ENCODE measurements around the gene GLT6D1. TPM values are rescaled to one million over a fixed set of nuclear protein-coding genes. Genes with fewer than 3 reads are reported as not detected.

GLT6D1 gene
- total RNA-seq, 1 experiment from 2014 or later: not detected

GRCh38 chr9:135591506-135592330, 47.6 kb downstream of the GLT6D1 start:
- CTCF ChIA-PET: no interaction called here
- no peaks in the 10 kb centered on the region for H3K36me3 Mint-ChIP-seq (ENCODE audit: insufficient read depth, unreplicated experiment)
- intact Hi-C loops (cut with micrococcal nuclease; ENCODE audit: unreplicated experiment): no loop called here

GRCh38 chr9:135590486-135591079, 48.8 kb downstream of the GLT6D1 start:
- no peaks in the 10 kb centered on the region for H3K36me3 Mint-ChIP-seq (ENCODE audit: insufficient read depth, unreplicated experiment)
- no peak for TF ChIP-seq CTCF (IDR thresholded peaks at IDR 0.05; ENCODE audit: unreplicated experiment)
- no peak overlapping the region for H3K4me3 Mint-ChIP-seq (ENCODE audit: low read depth, unreplicated experiment)
- no TSS peak for BruUV-seq (replicated peaks)
- intact Hi-C loops (cut with micrococcal nuclease; ENCODE audit: unreplicated experiment): no loop called here
- H3K27ac Mint-ChIP-seq (ENCODE audit: unreplicated experiment): no peak overlapping the region
- no peak for DNase-seq
- no peaks in the 10 kb centered on the region for H3K9me3 Mint-ChIP-seq (ENCODE audit: low read depth, unreplicated experiment)
- H3K4me1 Mint-ChIP-seq (ENCODE audit: low read depth, unreplicated experiment): no peaks in the 10 kb centered on the region
- H3K27me3 Mint-ChIP-seq (ENCODE audit: unreplicated experiment): peaks cover 31% of the 10 kb centered on the region
- CTCF ChIA-PET: interaction anchor here (0.7 kb wide), 1 partner anchor 40 kb away, joined by 3 read pairs; no protein-coding TSS in a partner anchor

More at GRCh38 chr9:135591506-135592330, 47.6 kb downstream of the GLT6D1 start:
- H3K4me1 Mint-ChIP-seq (ENCODE audit: low read depth, unreplicated experiment): no peaks in the 10 kb centered on the region
- no peak overlapping the region for H3K4me3 Mint-ChIP-seq (ENCODE audit: low read depth, unreplicated experiment)
- no peak for DNase-seq
- H3K27me3 Mint-ChIP-seq (ENCODE audit: unreplicated experiment): peaks cover 39% of the 10 kb centered on the region
- no TSS peak for BruUV-seq (replicated peaks)
- no peak overlapping the region for H3K27ac Mint-ChIP-seq (ENCODE audit: unreplicated experiment)
- H3K9me3 Mint-ChIP-seq (ENCODE audit: low read depth, unreplicated experiment): no peaks in the 10 kb centered on the region
- no peak for TF ChIP-seq CTCF (IDR thresholded peaks at IDR 0.05; ENCODE audit: unreplicated experiment)

- Mint-ChIP-seq H3K36me3 (ENCODE audit: insufficient read depth, unreplicated experiment) (no peaks in the 10 kb centered on the region), H3K4me1 (ENCODE audit: low read depth, unreplicated experiment) (no peaks in the 10 kb centered on the region), H3K27me3 (ENCODE audit: unreplicated experiment) (peaks cover 38% of the 10 kb centered on the region), H3K27ac (ENCODE audit: unreplicated experiment) (no peak overlapping the region), H3K4me3 (ENCODE audit: low read depth, unreplicated experiment) (no peak overlapping the region), H3K9me3 (ENCODE audit: low read depth, unreplicated experiment) (no peaks in the 10 kb centered on the region)
- intact Hi-C loops (cut with micrococcal nuclease; ENCODE audit: unreplicated experiment): no loop called here
- CTCF ChIA-PET: no interaction called here
- BruUV-seq (replicated peaks): no TSS peak
- TF ChIP-seq CTCF (IDR thresholded peaks at IDR 0.05; ENCODE audit: unreplicated experiment): no peak
- DNase-seq: no peak
These were observed 49.5 kb downstream of the GLT6D1 start for GRCh38 chr9:135589596-135590485.

- peaks cover 46% of the 10 kb centered on the region for H3K27me3 Mint-ChIP-seq (ENCODE audit: unreplicated experiment)
- intact Hi-C loops (cut with micrococcal nuclease; ENCODE audit: unreplicated experiment): no loop called here
- H3K36me3 Mint-ChIP-seq (ENCODE audit: insufficient read depth, unreplicated experiment): no peaks in the 10 kb centered on the region
- CTCF ChIA-PET: no interaction called here
- no peaks in the 10 kb centered on the region for H3K4me1 Mint-ChIP-seq (ENCODE audit: low read depth, unreplicated experiment)
- no peak for DNase-seq
- BruUV-seq (replicated peaks): no TSS peak
- no peak overlapping the region for H3K27ac Mint-ChIP-seq (ENCODE audit: unreplicated experiment)
- no peak for TF ChIP-seq CTCF (IDR thresholded peaks at IDR 0.05; ENCODE audit: unreplicated experiment)
- no peaks in the 10 kb centered on the region for H3K9me3 Mint-ChIP-seq (ENCODE audit: low read depth, unreplicated experiment)
- no peak overlapping the region for H3K4me3 Mint-ChIP-seq (ENCODE audit: low read depth, unreplicated experiment)
These were observed 50.3 kb downstream of the GLT6D1 start for GRCh38 chr9:135588886-135589595.

Measured in Calu3 (cell line).